GM18858 (cell line): ENCODE results near the gene ATF2.
"Not testable (repeated sequence)": the region's sequence is repeated elsewhere in the genome, so short reads cannot be mapped to it uniquely, and the experiment has no call there.

Experiments
- ATAC-seq: cut with Tn5 transposase; IDR thresholded peaks from one replicate; pipeline ENCODE4 v1.9.1; 2021; ENCODE audit not compliant: unreplicated experiment

Gene ATF2

DNA sequence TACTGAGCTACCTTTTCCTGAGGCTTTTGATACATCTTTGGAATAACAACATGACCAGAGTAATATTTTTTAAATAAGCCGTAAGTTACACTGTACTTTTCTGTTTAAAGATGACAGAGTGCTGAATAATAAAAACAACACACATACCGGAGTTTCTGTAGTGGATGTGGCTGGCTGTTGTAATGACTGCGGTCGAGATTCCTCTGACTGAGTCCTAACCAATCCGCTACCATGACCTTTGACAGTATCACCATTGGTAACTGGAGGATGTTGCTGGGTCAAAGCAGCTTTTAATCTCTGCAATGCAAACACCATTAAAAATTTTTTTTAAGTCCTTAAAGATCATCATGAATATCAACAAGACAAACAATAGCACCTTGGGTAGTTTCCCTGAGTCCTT lies 70.7 kb downstream of the ATF2 start:
- ATAC-seq, result no peak

DNA sequence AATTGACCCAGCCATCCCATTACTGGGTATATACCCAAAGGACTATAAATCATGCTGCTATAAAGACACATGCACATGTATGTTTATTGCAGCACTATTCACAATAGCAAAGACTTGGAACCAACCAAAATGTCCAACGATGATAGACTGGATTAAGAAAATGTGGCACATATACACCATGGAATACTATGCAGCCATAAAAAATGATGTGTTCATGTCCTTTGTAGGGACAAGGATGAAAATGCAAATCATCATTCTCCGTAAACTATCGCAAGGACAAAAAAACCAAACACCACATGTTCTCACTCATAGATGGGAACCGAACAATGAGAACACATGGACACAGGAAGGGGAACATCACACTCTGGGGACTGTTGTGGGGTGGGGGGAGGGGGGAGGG lies 83.9 kb downstream of the ATF2 start:
- ATAC-seq, result not testable (repeated sequence)

DNA sequence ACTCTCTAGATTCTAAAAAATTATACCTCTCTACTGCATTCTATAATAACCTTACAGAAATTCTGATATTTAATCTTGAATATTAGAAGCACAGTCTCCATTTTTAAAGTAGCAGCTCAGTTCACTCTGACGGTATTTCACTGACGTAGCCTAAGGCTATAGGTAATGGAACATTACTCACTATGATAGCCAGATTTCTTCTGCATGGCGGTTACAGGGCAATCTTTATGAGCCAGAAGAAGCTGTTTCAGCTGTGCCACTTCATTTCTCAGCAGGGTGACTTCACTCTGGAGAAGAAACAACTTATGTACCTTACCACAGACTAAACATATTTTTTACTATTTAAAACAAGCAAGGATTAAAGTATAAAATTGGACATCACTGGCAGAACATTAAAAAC lies 87.5 kb downstream of the ATF2 start:
- no peak for ATAC-seq

GRCh38 chr2:175076272-175076671 lies 91.7 kb downstream of the ATF2 start:
- no peak for ATAC-seq

- ATAC-seq, result no peak
Observed at GRCh38 chr2:175074478-175074877, 93.5 kb downstream of the ATF2 start.

- ATAC-seq, result no peak
Observed at GRCh38 chr2:175068534-175068933, 99.5 kb downstream of the ATF2 start.

- no peak for ATAC-seq
Observed at GRCh38 chr2:175066411-175066810, 101.6 kb downstream of the ATF2 start.

DNA sequence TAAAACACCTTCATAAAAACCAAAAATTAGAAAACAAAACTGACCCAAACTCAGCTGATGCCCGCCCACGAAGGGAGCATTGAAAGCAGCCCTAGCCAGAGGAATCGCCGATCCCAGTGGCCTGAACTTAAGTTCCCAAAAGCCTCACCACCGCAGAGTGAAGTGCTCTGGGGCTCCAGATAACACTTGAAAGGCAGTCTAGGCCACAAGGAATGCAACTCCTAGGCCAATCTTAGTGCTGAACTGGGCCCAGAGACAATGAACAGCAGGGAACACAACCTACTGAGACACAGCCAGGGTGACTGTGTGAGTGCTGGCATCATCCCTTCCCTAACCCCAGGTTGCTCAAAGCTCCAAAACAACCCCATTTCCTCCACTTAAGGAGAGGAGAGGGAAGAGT lies 103.2 kb downstream of the ATF2 start:
- no peak for ATAC-seq

DNA sequence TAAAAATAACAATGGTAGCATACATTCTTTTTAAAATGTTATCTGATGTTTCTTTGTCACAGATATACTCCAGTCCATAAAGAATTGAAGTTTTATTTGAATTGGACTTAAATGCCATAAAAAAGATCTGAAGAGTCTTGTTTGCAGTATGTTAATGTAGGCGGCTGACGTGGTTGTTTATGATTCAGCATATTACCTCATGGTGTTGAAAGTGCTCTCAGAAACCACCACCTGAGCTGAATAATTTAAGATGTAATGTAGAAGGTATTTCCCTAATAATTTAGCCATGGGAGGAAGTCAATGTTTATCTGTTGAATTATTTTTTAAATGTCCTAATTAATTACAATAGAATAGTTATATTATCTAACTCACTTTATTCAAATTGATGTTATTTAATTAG lies 104.3 kb downstream of the ATF2 start:
- ATAC-seq, result no peak

GRCh38 chr2:175062787-175063585 lies 105.0 kb downstream of the ATF2 start:
- no peak for ATAC-seq

- no peak for ATAC-seq
Observed at GRCh38 chr2:175057078-175057685, 110.8 kb downstream of the ATF2 start.

- ATAC-seq, result no peak
Observed at GRCh38 chr2:175055993-175056392, 112.0 kb downstream of the ATF2 start.

DNA sequence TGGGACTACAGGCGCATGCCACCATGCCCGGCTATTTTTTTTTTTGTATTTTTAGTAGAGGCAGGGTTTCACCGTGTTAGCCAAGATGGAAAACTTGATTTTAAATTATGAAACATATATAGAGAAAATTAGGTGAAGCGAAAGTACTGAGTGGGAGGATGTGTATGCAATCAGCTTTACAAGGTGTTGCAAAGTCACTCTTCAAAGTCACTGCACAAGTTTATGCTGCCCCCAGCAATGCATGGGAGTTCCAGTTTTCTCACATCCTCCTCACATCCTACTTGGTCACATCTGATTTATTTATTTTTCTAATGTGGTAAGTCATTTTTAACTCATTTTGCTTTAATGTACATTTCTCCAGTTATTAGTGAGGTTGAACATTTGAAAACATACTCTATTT lies 113.7 kb downstream of the ATF2 start:
- ATAC-seq, result no peak

DNA sequence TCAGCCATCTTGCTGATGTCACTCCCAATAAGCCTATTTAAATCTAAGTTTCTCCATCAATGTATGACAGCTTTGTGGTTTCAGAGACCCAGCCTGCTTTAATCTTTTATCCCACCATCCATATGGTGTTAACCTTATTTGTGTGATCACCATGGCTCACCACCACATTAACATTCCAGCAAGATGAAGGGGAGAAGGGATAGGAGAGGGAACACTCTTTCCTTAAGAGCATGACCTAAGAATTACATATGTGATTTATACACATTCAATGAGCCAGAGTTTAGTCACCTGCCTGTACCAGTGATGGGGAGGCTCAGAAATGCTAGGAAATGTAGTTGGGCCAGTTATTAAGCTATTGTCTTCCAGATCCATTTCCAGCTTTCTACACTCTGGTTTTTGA lies 118.3 kb downstream of the ATF2 start:
- no peak for ATAC-seq

- ATAC-seq, result no peak
Observed at GRCh38 chr2:175048275-175048674, 119.7 kb downstream of the ATF2 start.

- ATAC-seq, result no peak
Observed at GRCh38 chr2:175039490-175039889, 128.5 kb downstream of the ATF2 start.

- no peak for ATAC-seq
Observed at GRCh38 chr2:175039031-175039430, 129.0 kb downstream of the ATF2 start.

- ATAC-seq, result no peak
Observed at GRCh38 chr2:175037941-175038340, 130.1 kb downstream of the ATF2 start.

DNA sequence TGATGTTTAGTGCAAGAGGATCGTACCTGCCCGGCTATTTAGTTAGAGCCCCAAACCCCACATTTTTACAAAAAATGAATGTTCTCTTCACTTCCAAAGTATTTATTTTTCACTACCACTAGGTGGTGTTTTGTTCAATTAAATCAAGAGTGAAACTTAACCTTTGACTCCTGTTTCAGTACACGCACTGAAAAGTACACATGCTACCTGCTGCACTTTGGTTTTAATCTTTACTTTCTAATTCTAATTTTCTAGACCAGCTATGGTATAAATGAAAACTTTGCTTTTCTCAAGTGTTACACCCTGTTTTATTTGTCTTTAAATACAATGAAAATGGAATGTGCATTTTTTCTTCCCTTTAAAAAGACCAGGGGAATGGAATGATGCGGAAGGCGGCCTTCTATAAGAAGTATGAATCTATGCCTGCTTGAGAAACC lies 131.4 kb downstream of the ATF2 start:
- no peak for ATAC-seq

DNA sequence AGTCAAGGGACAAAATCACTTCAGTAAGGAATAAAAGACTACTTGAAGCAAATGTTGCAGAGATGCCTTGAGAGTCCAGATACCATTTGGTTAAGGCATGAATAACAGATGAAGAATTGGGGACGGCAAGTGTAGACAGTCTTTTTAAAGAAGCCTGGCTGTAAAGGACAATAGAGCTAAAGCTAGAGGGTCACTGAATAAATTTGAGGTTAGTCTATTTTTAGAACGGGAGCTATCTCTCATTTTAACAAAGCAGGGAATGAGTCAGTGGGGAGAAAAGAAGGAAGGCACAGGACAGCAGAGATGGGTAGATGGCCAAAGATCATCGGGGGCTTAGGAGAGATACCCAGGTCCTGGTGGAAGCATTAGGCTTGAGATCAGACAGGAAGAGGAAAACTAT lies 132.2 kb downstream of the ATF2 start:
- ATAC-seq, result no peak

DNA sequence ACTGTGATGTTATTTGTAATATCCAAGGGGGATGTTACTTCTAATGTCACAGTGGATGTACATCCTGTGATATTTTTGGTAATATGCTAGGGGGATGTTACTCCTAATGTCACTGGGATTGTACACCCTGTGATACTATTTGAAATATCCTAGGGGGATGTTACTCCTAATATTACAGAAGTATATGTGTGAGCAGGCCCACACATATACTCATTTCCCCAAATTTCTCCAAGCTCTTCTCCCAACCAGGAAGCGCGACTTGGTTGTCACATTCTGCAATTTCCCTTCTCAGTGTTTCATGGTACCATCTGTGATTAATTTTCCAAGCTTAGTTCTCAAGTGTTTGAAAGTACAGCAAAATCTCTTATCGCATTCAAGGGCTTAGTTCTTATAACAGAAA lies 133.3 kb downstream of the ATF2 start:
- ATAC-seq, result no peak

- ATAC-seq, result no peak
Observed at GRCh38 chr2:175030380-175031271, 137.4 kb downstream of the ATF2 start.
